Measurements from ENCODE around the gene ARHGAP30.
"Not testable (repeated sequence)": the region's sequence is repeated elsewhere in the genome, so short reads cannot be mapped to it uniquely, and the experiment has no call there.

The ARHGAP30 gene

GRCh38 chr1:161037661-161038522 is 31.8 kb downstream of the ARHGAP30 start:
- no peak for DNase-seq (ENCODE audit: low read depth)

GRCh38 chr1:161033751-161034150 is 35.9 kb downstream of the ARHGAP30 start:
- DNase-seq (ENCODE audit: low read depth): no peak

GRCh38 chr1:161032409-161032808 is 37.3 kb downstream of the ARHGAP30 start:
- DNase-seq (ENCODE audit: low read depth): no peak

- DNase-seq (ENCODE audit: low read depth): no peak
Measured at GRCh38 chr1:161031874-161032273, 37.8 kb downstream of the ARHGAP30 start.

GRCh38 chr1:161029466-161029865 is 40.2 kb downstream of the ARHGAP30 start:
- not testable (repeated sequence) for DNase-seq (ENCODE audit: low read depth)

- not testable (repeated sequence) for DNase-seq (ENCODE audit: low read depth)
Measured at GRCh38 chr1:161026954-161027353, 42.7 kb downstream of the ARHGAP30 start.

GRCh38 chr1:161022432-161022831 is 47.3 kb downstream of the ARHGAP30 start:
- not testable (repeated sequence) for DNase-seq (ENCODE audit: low read depth)

GRCh38 chr1:161021970-161022353 is 47.7 kb downstream of the ARHGAP30 start:
- DNase-seq (ENCODE audit: low read depth): no peak

GRCh38 chr1:161021165-161021969 is 48.3 kb downstream of the ARHGAP30 start:
- peak; percentile 78 for DNase-seq (ENCODE audit: low read depth)

- no peak for DNase-seq (ENCODE audit: low read depth)
Measured at GRCh38 chr1:161020509-161021164, 49.1 kb downstream of the ARHGAP30 start, which contains the start of gene F11R. TSS of gene F11R (minus strand) at chr1:161021152. CDS start at chr1:161021073, 79 bp downstream.

- DNase-seq (ENCODE audit: low read depth): no peak
Measured at GRCh38 chr1:161019751-161020495, 49.8 kb downstream of the ARHGAP30 start.

GRCh38 chr1:161019111-161019660 is 50.5 kb downstream of the ARHGAP30 start:
- not testable (repeated sequence) for DNase-seq (ENCODE audit: low read depth)

- no peak for DNase-seq (ENCODE audit: low read depth)
Measured at GRCh38 chr1:161018631-161018930, 51.1 kb downstream of the ARHGAP30 start.

- DNase-seq (ENCODE audit: low read depth): no peak
Measured at GRCh38 chr1:161017756-161018630, 51.7 kb downstream of the ARHGAP30 start.

- not testable (repeated sequence) for DNase-seq (ENCODE audit: low read depth)
Measured at GRCh38 chr1:161017181-161017580, 52.5 kb downstream of the ARHGAP30 start.

GRCh38 chr1:161016683-161017082 is 53.0 kb downstream of the ARHGAP30 start:
- DNase-seq (ENCODE audit: low read depth): not testable (repeated sequence)

- DNase-seq (ENCODE audit: low read depth): peak; percentile 39
Measured at GRCh38 chr1:161013488-161014230, 56.0 kb downstream of the ARHGAP30 start.

- no peak for DNase-seq (ENCODE audit: low read depth)
Measured at GRCh38 chr1:161013131-161013487, 56.6 kb downstream of the ARHGAP30 start.

GRCh38 chr1:161012420-161012819 is 57.3 kb downstream of the ARHGAP30 start:
- DNase-seq (ENCODE audit: low read depth): no peak

Data from activated gamma-delta T cell treated with anti-CD3 and anti-CD28 coated beads, Interleukin-2, amount 50 U/mL, for 16 hours (primary cell).